GM19397 (cell line): Measurements from ENCODE around the gene VPS25.
"Not testable (repeated sequence)": the region's sequence is repeated elsewhere in the genome, so short reads cannot be mapped to it uniquely, and the experiment has no call there.

Source experiments
- ATAC-seq: cut with Tn5 transposase; IDR thresholded peaks from one replicate; pipeline ENCODE4 v1.9.1; 2021; ENCODE audit warnings: mild to moderate bottlenecking, moderate library complexity; ENCODE audit not compliant: unreplicated experiment

The VPS25 gene

DNA sequence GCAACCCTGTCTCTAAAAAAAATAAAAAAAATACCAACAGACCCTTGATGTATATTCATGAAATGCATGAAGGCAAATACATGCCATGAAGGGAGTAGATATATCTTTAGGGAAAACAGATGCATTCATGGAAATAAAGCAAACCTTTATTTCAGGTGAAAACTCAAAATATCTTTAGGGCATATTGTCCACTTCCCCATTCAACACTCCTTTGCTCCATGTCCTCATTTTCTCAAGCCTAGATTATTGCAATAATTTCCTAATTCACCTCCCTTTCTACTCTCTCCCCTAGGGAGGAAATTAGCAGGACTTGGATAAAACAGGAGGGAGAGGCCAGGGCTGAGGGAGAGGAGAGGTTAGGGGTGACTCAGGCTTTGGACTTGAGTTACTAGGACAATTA, 5.7 kb upstream of the VPS25 start:
- ATAC-seq = no peak

DNA sequence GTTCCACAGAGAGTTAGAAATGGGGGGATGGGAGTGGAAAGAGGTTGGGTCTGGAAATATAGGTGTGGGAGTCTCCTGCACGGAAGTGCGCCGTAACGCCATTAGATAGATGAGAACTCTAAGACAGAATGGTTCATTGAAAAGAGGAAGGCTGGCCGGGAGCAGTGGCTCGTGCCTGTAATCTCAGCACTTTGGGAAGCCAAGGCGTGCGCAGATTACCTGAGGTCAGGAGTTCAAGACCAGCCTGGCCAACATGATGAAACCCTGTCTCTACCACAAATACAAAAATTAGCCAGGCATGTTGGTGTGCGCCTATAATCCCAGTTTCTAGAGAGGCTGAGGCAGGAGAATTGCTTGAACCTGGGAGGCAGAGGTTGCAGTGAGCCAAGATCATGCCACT, 5.2 kb upstream of the VPS25 start:
- ATAC-seq = not testable (repeated sequence)

DNA sequence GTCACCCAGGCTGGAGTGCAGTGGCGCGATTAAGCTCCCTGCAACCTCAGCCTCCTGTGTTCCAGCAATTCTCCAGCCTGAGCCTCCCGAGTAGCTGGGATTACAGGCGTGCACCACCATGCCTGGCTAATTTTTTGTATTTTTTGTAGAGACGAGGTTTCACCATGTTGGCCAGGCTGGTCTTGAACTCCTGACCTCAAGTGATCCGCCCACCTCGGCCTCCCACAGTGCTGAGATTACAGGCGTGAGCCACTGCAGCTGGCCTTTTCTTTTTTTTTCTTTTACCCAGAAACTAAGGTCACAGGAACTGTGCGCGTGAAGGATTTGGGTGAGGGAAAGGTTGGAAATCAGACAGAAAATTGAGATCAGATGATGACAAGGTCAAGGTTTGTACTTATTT, 3.3 kb upstream of the VPS25 start:
- ATAC-seq = not testable (repeated sequence)

DNA sequence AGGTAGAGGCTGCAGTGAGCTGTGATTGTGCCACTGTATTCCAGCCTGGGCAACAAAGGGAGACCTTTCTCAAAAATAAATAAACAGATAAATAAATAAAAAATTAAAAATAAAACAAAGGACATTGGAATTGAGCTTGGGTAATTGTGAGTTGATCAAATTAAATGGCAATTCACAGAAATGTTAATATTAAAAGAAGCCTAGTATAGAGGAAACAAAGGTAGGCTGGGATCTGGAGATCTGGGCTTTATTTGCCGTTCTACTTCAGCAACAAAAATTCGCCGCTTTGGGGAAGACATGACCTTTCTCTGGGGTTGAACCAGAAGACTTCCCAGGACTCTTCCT, 332 bp upstream of the VPS25 start:
- no peak for ATAC-seq

DNA sequence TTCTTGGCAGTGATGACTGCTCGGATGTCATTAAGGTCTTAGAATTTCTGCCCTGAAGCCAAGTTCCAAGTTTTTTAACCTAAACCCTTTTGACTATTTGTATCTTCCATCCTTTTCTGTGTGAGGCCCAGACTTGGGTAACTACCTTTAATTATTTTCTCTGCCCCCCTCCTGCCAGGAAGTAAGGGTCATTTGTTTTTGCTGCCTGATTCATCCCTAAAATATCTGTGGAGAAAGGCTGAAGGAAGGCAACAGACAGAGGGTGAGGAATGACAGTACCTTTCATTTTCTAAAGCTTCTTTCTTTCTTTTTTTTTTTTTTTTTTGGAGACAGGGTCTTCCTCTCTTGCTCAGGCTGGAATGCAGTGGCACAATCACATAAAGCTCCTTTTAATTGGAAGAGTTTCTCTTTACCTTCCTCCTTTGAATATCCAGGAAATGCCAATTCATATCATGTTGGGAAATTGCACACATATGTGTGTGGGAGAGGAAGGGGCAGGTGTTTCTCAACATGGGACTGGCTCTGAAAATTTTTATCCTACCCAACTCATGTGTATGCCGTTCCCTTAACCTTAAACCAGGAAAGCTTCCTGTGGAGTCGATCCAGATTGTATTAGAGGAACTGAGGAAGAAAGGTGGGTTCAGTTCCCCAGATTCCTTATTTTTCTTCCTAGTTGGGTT, 957 bp downstream of the VPS25 start:
- no peak for ATAC-seq

DNA sequence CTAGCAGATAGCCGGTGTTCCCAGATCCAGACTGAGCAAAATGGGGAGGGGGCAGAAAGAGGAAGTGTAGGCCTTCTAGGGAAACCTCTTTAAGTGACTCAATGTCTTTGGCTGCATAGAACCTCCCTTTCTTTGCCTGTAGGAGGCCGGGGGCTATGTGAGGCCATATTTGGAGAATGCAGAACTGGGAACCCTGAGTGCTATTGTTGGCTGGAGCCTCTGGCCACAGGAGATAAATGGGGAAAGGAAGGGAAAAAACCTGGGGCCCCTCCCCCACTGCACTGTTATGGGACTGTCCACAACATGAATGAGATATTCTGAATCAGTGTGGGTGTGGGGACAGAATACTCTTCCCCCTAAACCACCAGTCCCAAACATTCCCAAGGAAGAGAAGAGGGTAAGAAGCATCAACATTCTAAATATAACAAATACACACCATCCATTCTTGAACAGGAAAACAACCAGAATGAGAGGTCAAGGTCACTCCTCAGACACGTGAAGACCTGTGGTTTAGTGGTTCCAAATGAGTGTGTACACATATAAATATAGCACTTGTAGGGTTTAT, 2.4 kb downstream of the VPS25 start:
- ATAC-seq = no peak

DNA sequence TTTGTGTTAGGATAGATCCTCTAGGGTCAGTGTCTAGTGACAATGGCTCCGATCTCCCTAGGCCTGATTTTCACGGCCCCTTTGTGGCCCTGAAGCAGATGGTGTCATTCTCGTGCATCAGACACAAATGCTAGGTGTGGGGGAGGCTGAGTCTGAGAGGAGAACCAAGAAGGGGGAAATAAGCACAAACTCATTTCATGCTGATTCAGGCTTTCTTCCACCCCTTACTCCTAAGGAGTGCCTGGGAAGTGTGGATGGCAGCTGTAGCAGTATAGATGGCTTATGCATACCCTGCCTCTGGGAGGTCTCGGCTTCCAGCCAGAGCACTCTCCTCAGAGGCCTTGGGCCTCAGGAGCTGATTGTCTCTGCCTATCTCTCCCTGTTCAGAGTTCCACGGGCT, 5.3 kb downstream of the VPS25 start:
- ATAC-seq = no peak

DNA sequence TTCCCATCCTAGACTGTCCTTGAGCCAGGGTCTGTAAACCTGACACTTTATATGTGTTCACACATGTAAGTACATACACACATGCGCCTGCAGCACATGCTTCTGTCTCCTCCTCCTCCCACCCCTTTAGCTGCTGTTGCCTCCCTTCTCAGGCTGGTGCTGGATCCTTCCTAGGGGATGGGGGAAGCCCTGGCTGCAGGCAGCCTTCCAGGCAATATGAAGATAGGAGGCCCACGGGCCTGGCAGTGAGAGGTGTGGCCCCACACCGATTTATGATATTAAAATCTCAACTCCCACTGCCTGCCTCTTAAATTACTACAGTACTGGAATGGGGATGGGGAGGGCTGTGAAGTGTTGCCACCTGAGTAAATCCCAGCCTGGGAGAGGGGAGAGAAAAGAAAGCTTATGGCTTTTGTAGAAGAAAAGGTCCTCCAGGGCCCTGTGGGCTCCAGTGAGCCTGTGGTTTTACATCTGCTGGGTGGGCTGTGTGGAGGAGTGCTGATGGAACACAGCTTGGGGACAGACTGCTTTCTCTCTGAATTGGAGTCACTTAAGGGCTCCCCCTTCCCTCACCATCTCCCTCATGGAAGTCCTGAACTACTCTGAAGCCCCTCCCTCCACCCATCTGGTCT, 6.2 kb downstream of the VPS25 start:
- ATAC-seq = no peak

DNA sequence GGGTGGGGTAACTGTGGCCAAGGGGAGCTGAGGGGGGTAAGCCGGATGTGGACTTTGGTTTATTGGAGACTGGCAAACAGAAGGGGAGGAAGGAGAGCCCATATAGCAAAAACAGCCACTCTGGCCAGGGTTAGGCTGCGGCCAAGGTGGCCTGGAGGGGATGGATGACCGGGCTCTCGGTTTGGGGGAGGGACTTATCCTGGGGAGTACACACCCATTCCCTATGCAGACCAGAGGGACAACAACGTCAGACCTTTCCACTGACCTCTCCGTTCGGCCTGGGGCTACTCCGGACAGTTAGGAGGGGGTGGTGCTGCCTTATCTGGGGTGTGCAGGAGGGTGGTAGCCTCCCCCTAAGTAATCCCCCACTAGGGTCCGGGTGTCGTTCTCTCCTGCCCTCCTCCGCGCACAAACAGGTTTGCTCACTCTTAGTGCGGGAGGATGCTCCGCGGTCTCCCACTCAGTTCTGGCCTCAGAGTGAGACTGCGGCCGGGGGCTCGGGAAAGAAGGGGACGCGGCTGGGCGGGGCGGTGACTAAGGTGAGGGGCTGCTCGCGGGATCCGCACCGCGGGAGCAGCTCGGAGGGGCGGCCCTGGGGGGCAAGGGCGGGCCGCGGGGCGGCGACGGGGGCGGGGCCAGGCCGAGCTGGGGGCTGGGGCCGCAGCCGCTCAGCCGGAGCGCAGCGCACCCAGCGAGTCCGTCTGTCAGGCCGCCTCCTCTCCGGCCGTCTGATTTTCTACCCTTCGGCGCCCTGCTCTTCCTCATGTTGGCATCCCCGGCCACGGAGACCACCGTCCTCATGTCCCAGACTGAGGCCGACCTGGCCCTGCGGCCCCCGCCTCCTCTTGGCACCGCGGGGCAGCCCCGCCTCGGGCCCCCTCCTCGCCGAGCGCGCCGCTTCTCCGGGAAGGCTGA, 6.9 kb downstream of the VPS25 start, which contains the start of gene WNK4:
Gene WNK4 (plus strand): TSS at position 675 of the 915 bp plus-strand sequence. CDS start 89 bp downstream, at position 764.
- ATAC-seq = no peak

DNA sequence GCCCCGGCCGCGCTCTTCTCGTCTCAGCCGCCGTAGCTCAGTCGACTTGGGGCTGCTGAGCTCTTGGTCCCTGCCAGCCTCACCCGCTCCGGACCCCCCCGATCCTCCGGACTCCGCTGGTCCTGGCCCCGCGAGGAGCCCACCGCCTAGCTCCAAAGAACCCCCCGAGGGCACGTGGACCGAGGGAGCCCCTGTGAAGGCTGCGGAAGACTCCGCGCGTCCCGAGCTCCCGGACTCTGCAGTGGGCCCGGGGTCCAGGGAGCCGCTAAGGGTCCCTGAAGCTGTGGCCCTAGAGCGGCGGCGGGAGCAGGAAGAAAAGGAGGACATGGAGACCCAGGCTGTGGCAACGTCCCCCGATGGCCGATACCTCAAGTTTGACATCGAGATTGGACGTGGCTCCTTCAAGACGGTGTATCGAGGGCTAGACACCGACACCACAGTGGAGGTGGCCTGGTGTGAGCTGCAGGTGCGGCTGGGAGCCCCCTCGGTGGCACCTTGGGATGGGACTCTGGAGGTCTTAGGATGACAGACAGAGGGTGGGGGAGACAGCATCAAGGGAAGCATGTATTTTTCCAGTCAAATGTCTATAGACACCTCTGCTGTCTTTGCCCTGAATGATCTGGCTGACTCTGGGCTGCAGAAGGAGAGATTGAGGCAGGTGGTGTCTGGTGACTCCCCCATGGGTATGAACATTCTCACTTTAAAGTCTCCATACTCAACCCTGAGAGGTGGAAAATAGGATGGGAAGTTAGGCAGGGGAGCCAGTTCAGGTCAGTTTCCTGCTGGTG, 7.8 kb downstream of the VPS25 start:
- no peak for ATAC-seq

DNA sequence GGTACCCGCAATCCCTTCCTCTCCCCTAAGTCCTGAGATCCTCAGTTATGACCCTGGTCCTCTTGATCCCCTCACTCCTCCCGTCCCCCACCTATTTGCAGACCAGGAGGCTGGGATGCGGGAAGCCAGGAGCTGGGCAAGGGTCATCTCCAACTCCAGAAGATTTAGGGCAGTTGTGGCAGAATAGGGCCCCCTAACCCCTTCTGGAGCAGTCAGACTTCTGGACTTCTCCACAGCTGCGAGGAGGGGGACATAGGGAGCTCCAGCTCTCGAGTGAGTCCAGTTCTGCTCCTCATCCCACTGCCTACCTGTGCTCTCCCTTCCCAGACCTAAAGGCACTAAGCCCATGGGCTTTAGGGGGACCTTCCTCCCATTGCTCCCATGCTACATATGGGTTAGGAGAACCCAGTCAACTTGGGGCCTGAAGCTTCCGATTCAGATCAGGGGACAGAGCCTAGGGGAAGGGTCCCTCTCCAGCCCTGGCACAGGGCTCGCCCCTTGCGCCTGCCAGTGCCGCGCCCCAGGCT, 8.5 kb downstream of the VPS25 start:
- no peak for ATAC-seq

DNA sequence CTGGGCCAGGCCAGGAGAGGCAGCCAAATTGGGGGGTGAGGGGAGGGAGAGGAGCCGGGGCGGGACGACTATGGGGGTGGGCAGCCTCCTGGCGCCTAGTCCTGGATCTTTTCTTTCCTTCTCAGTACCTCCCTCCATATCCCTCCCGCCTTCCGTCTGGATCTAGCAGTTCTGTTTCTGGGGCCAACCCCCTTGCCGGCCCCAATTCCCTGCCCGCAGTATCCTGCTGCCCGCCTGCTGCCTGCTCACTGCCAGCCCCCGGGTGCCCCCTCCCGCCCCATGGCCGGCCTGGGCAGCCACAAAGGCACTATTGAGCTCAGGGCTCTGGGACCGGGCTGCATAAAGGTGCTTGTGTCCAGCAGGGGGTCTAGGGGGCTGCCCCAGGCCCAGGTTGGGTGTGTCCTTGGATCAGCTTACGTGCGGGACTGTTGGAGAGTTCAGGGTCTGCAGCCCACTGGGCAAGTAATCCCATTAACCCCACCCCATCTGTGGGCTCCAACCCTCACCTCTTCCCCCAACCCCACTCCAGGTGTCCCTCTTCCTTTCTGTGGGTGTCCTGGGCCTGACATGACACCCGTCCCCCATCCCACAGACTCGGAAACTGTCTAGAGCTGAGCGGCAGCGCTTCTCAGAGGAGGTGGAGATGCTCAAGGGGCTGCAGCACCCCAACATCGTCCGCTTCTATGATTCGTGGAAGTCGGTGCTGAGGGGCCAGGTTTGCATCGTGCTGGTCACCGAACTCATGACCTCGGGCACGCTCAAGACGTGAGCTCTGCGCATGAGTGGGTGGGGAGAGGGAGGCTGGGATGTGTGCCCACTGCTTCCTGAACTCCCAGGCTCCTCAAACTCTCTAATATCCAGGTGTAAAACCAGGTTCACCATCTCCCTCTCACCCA, 9.2 kb downstream of the VPS25 start:
- no peak for ATAC-seq

DNA sequence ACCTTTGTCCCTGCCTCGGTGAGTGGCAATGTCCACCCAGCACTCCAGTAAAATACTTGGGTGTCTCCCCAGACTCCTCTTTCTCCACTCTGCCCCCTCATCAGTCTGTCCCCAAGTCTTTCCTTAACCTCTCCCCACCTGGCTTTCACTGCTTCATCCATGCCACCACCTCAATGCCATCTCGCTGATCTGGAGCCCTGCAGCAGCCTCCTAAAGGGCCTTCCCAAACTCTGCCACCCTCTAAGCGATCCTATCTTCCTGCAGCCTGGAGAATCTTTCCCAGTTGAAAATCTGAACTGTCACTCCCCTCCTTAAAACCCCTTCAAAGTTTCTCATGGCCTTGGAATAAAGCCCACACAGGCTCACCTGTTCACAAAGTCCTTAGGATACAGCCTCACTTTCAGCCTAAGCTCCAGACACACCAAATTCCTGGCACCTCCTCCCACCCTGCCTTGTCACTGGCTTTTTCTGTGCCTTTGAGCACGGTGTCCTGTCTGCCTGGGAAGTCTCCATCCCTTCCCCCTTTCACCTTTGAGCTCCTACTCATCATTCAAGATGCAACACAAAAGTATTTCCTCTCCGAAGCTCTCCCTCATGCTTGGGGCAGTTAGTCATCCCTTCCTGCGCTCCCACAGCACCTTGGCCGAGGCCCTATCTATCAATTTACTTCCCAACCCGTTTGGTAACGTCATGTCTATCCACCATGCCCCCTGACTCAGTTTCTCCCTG, 10.0 kb downstream of the VPS25 start:
- ATAC-seq = no peak

DNA sequence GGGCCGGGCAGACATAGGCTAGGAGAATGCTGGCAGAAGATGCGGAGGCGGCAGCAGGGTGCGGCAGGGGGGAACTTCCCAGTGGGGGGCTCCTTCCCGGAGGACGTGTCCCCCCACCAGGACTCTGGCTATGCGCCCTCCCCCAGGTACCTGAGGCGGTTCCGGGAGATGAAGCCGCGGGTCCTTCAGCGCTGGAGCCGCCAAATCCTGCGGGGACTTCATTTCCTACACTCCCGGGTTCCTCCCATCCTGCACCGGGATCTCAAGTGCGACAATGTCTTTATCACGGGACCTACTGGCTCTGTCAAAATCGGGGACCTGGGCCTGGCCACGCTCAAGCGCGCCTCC, 10.5 kb downstream of the VPS25 start:
- ATAC-seq = no peak

DNA sequence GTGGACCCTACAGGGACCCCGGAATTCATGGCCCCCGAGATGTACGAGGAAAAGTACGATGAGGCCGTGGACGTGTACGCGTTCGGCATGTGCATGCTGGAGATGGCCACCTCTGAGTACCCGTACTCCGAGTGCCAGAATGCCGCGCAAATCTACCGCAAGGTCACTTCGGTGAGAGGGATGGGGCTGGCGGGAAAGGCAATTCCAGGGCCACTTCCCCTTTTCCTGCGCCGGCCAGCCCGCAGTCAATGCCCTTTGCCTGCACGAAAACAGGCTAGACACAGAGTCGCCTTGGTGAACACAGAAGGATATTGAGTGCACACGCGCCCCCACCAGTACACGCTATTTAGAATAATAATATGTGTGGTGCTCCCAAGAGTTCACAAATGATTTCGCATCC, 11.2 kb downstream of the VPS25 start:
- no peak for ATAC-seq

DNA sequence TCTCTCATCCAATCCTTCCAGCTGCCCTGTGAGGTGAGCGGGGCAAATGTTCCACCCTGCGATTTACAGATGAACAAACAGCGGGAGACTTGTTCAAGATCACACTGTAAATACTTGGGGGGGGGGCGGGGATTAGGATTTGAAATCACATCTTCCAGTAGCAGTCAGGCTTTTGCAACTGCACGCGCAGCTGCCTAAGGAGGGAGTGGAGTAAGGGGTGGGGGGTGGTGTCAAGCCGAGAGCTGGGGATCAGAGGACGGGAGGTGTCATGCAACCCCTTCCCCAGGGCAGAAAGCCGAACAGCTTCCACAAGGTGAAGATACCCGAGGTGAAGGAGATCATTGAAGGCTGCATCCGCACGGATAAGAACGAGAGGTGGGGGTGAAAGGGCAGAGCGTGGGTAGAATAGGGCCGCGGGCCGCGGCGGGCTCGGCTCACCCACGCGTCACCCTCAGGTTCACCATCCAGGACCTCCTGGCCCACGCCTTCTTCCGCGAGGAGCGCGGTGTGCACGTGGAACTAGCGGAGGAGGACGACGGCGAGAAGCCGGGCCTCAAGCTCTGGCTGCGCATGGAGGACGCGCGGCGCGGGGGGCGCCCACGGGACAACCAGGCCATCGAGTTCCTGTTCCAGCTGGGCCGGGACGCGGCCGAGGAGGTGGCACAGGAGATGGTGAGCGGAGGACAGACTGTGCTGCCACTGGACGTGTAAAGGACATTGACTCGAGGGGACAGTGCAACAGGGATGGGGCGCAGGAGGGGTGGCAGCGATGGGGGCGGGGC, 11.8 kb downstream of the VPS25 start:
- ATAC-seq = no peak

DNA sequence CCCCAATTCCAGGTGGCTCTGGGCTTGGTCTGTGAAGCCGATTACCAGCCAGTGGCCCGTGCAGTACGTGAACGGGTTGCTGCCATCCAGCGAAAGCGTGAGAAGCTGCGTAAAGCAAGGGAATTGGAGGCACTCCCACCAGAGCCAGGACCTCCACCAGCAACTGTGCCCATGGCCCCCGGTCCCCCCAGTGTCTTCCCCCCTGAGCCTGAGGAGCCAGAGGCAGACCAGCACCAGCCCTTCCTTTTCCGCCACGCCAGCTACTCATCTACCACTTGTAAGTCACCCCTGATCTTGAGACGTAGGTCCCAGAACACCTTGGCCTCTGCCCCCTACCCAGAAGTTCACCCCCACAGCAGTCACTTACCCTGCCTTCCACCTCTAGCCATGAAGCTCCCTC, 14.0 kb downstream of the VPS25 start:
- no peak for ATAC-seq

DNA sequence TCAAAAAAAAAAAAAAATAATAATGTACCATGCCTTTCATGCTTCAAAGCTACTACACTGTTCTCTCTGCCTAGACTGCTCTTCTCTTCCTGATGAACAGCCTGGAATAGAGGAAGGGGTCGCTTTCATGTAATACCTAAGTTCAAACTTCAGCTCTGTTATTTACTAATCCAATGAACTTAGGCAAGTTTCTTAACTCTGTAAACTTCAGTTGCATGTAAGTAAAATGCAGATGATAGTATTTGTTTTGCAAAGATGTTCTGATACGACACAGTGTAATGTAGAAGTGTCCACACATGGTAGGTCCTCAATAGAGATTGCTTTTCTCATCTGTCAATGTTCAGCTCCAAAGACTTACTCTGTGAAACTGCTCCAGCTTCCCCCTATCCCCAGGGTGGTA, 18.7 kb downstream of the VPS25 start:
- ATAC-seq = no peak
